Endothelial cell of umbilical vein (primary cell): ENCODE results near the gene RNASEH2C. TPM values are rescaled to one million over a fixed set of nuclear protein-coding genes. Genes with fewer than 3 reads are reported as not detected.
"Not testable (repeated sequence)": the region's sequence is repeated elsewhere in the genome, so short reads cannot be mapped to it uniquely, and the experiment has no call there.

Source experiments
- BruUV-seq: library from RNA; stranded (reverse); fragments of 400-500 nt; replicated peaks from 2 replicates; lab custom pipeline; 2021; lab: Mats Ljungman, UMichigan
- CTCF ChIA-PET: fragments of 300-600, 350-600 bp; sonication (Branson Sonifier 250); formaldehyde crosslinking; loops from one replicate; lab custom pipeline; 2021; ENCODE audit warnings: antibody characterized with exemption, inconsistent platforms; lab: Charles Lee
- POLR2A ChIA-PET: fragments of 300-600, 350-600 bp; sonication (Branson Sonifier 250); formaldehyde crosslinking; loops from one replicate; lab custom pipeline; 2021; ENCODE audit warnings: antibody characterized with exemption, inconsistent platforms; lab: Charles Lee
- DNase-seq: peaks from one replicate; pipeline ENCODE4 v3.0.0-alpha.2; 2011; ENCODE audit warnings: low read depth, low spot score
- FAIRE-seq: peaks from 2 replicates; lab custom pipeline; 2011; peaks lifted over from hg19 to GRCh38; lab: Jason Lieb, UNC
- H2AFZ ChIP-seq: 2 replicates; pipeline ENCODE4 v1.6.0; 2012; ENCODE audit warnings: low read depth, low read length, control low read depth, inconsistent platforms
- H3K27ac ChIP-seq: 2 replicates; pipeline ENCODE4 v1.5.1; 2011; ENCODE audit warnings: low read depth, mild to moderate bottlenecking, control low read depth, low read length, moderate library complexity; ENCODE audit not compliant: insufficient read depth
- H3K27me3 ChIP-seq, 2 experiments: 2 replicates each; pipeline versions ENCODE4 v1.6.0 to v1.6.1; 2011; ENCODE audit warnings: low read length in 2 of 2, mixed read lengths in 1 of 2; ENCODE audit not compliant: control insufficient read depth in 2 of 2, insufficient read depth in 2 of 2
- H3K36me3 ChIP-seq, 2 experiments: 2 replicates in 1 of 2; 3 replicates in 1 of 2; pipeline ENCODE4 v1.5.1; 2011; ENCODE audit warnings: low read length in 2 of 2, mild to moderate bottlenecking in 1 of 2, moderate library complexity in 1 of 2; ENCODE audit not compliant: control insufficient read depth in 2 of 2, insufficient read depth in 2 of 2; ENCODE audit errors: extremely low read depth in 1 of 2
- H3K4me1 ChIP-seq: 3 replicates; pipeline ENCODE4 v1.5.1; 2011; ENCODE audit warnings: mild to moderate bottlenecking, low read length; ENCODE audit not compliant: control insufficient read depth, insufficient read depth; ENCODE audit errors: extremely low read depth
- H3K4me2 ChIP-seq: 2 replicates; pipeline ENCODE4 v1.6.1; 2011; ENCODE audit warnings: low read length, control low read depth, mixed read lengths; ENCODE audit not compliant: insufficient read depth
- H3K4me3 ChIP-seq, 3 experiments: fragments of 200-600 bp in 1 of 3; sonication (generic), shearing (Covaris generic) in 1 of 3; replicated peaks in 1 of 3; 2 replicates each; pipeline ENCODE4 v1.5.1; 2011 to 2016; ENCODE audit warnings: control low read depth in 3 of 3, low read length in 3 of 3, mild to moderate bottlenecking in 2 of 3, inconsistent platforms in 1 of 3, low read depth in 1 of 3, moderate library complexity in 1 of 3; ENCODE audit not compliant: insufficient read depth in 1 of 3
- H3K79me2 ChIP-seq: 2 replicates; pipeline ENCODE4 v1.6.0; 2012; ENCODE audit warnings: low read length, inconsistent platforms; ENCODE audit not compliant: control insufficient read depth, insufficient read depth
- H3K9ac ChIP-seq: replicated peaks from 2 replicates; pipeline ENCODE3; 2011; ENCODE audit warnings: low read length, control low read depth; ENCODE audit not compliant: insufficient read depth; ENCODE audit errors: extremely low read depth
- H3K9me1 ChIP-seq: replicated peaks from 3 replicates; pipeline ENCODE4 v1.6.0; 2011; ENCODE audit warnings: mild to moderate bottlenecking, low read length; ENCODE audit not compliant: control insufficient read depth, insufficient read depth; ENCODE audit errors: extremely low read depth
- H3K9me3 ChIP-seq: replicated peaks from 2 replicates; pipeline ENCODE4 v1.5.1; 2012; ENCODE audit warnings: low read length, inconsistent platforms; ENCODE audit not compliant: control insufficient read depth, insufficient read depth
- H4K20me1 ChIP-seq: replicated peaks from 2 replicates; pipeline ENCODE3; 2011; ENCODE audit warnings: mild to moderate bottlenecking, low read length; ENCODE audit not compliant: control insufficient read depth, insufficient read depth; ENCODE audit errors: extremely low read depth
- CTCF ChIP-seq, 2 donors: IDR thresholded peaks; 1 replicate in 1 of 2; 2 replicates in 1 of 2; pipeline ENCODE4 v1.5.1; 2011; ENCODE audit warnings: low read length in 2 of 2, mild to moderate bottlenecking in 2 of 2, moderate library complexity in 2 of 2, control low read depth in 1 of 2, inconsistent platforms in 1 of 2, low read depth in 1 of 2; ENCODE audit not compliant: insufficient read depth in 1 of 2; ENCODE audit errors: extremely low read depth in 1 of 2
- EZH2 ChIP-seq: IDR thresholded peaks from 2 replicates; pipeline ENCODE4 v1.6.1; 2012; ENCODE audit warnings: borderline replicate concordance, low read depth, mild to moderate bottlenecking, moderate library complexity, low read length, inconsistent platforms; ENCODE audit not compliant: severe bottlenecking
- FOS ChIP-seq: IDR thresholded peaks from 2 replicates; pipeline ENCODE4 v1.6.1; 2011; ENCODE audit warnings: mild to moderate bottlenecking, low read length, moderate library complexity, borderline replicate concordance; ENCODE audit not compliant: insufficient read depth
- GATA2 ChIP-seq: IDR thresholded peaks from 2 replicates; pipeline ENCODE4 v1.7.0; 2011; ENCODE audit warnings: low read depth, mild to moderate bottlenecking, moderate library complexity, mixed read lengths, low read length; ENCODE audit not compliant: insufficient read length, insufficient read depth
- JUN ChIP-seq: IDR thresholded peaks from 2 replicates; pipeline ENCODE4 v1.6.1; 2011; ENCODE audit warnings: borderline replicate concordance, low read depth; ENCODE audit not compliant: insufficient read length, insufficient read depth
- MAX ChIP-seq: IDR thresholded peaks from 2 replicates; pipeline ENCODE4 v1.6.1; 2011; ENCODE audit not compliant: insufficient read depth, insufficient read length
- MYC ChIP-seq: IDR thresholded peaks from one replicate; pipeline ENCODE4 v1.6.1; 2011; ENCODE audit warnings: mild to moderate bottlenecking, low read depth, low read length
- POLR2A ChIP-seq: IDR thresholded peaks from 2 replicates; pipeline ENCODE4 v1.6.1; 2012; ENCODE audit warnings: low read depth, mild to moderate bottlenecking, control low read depth, low read length
- POLR2AphosphoS5 ChIP-seq: IDR thresholded peaks from 2 replicates; pipeline ENCODE4 v1.6.1; 2012; ENCODE audit warnings: low read depth, mild to moderate bottlenecking, control low read depth, low read length, moderate library complexity; ENCODE audit not compliant: insufficient read depth
- dilution Hi-C: fragments of 300-500 bp; cut with MboI; formaldehyde crosslinking; loops from one replicate; pipeline ENCODE4 v1.15.0; 2019; ENCODE audit warnings: low sequenced_read_pairs; ENCODE audit not compliant: extremely low pct_ligation_motif_present
- intact Hi-C: fragments of 100-400 bp; cut with micrococcal nuclease; formaldehyde crosslinking; loops from one replicate; pipeline ENCODE4 v1.10.0; 2022
- polyA plus RNA-seq, 4 experiments: library from polyadenylated mRNA; depleted of rRNA in 3 of 4; stranded (reverse) in 3 of 4; unstranded in 1 of 4; fragments of >200 nt; gene quantifications; 2 replicates each; pipeline versions ENCODE4 v1.2.1 to v1.2.3, GENCODE V29; 2011 to 2012; ENCODE audit warnings: missing spikeins in 1 of 4
- total RNA-seq: library from RNA; stranded (reverse); gene quantifications from 2 replicates; pipeline ENCODE4 v1.2.3, GENCODE V29; 2021

The RNASEH2C gene
- total and polyA plus RNA-seq, 2 donors (not counting 3 experiments of a cell fraction or from before 2014, with no cell fraction given), result 62.0 to 110 TPM

GRCh38 chr11:65708451-65708850 lies 12.1 kb downstream of the RNASEH2C start:
- no peaks in the 10 kb centered on the region for H4K20me1 ChIP-seq
- no peak for TF ChIP-seq CTCF (IDR thresholded peaks at IDR 0.05; ENCODE audit: extremely low read depth in 1 of 2, insufficient read depth in 1 of 2, low read depth in 1 of 2, low read length in 2 of 2)
- no peak for TF ChIP-seq MAX
- no peak for TF ChIP-seq JUN
- TF ChIP-seq EZH2, result no peak
- TF ChIP-seq POLR2AphosphoS5, result no peak
- TF ChIP-seq MYC, result no peak
- no peak for TF ChIP-seq FOS
- no peak for TF ChIP-seq GATA2
- no peak for TF ChIP-seq POLR2A
- H3K9ac ChIP-seq, result no peak overlapping the region
- H3K4me2 ChIP-seq, result no peak overlapping the region
- no peaks in the 10 kb centered on the region for H3K9me3 ChIP-seq
- intact Hi-C loops (no loop called here), dilution Hi-C loops (no loop called here)
- no peak overlapping the region for H3K27ac ChIP-seq
- H3K79me2 ChIP-seq, result no peaks in the 10 kb centered on the region
- FAIRE-seq (no peak), DNase-seq (no peak)
- no peaks in the 10 kb centered on the region for H3K9me1 ChIP-seq
- H2AFZ ChIP-seq, result no peak overlapping the region
- CTCF ChIA-PET, result no interaction called here
- peaks cover 0 to 5% of the 10 kb centered on the region in 2 experiments for H3K27me3 ChIP-seq
- no TSS peak for BruUV-seq
- POLR2A ChIA-PET, result interaction anchor here (0.6 kb wide), 1 partner anchor 99 kb away, joined by 6 read pairs; no protein-coding TSS in a partner anchor
- H3K36me3 ChIP-seq, result no peaks in the 10 kb centered on the region
- H3K4me1 ChIP-seq, result peaks cover 6% of the 10 kb centered on the region
- H3K4me3 ChIP-seq, result no peak overlapping the region

- H3K79me2 ChIP-seq, H3K9me3 ChIP-seq, H2AFZ ChIP-seq, H3K4me2 ChIP-seq, DNase-seq, H3K36me3 ChIP-seq, H3K4me3 ChIP-seq, FAIRE-seq, H3K27ac ChIP-seq, H3K27me3 ChIP-seq, H3K9me1 ChIP-seq, H4K20me1 ChIP-seq, dilution Hi-C loops, POLR2A ChIA-PET, intact Hi-C loops, H3K4me1 ChIP-seq, BruUV-seq, H3K9ac ChIP-seq: not testable (repeated sequence)
- CTCF ChIA-PET, result interaction anchor here (0.9 to 3.5 kb wide), 5 partner anchors 25 to 281 kb away, joined by 3 to 24 read pairs (median 5); no protein-coding TSS in a partner anchor
Measured at GRCh38 chr11:65707002-65707401, 13.6 kb downstream of the RNASEH2C start.
